Mononuclear cell (primary cell): ENCODE data around the gene PNPLA2. TPM values are rescaled to one million over a fixed set of nuclear protein-coding genes. Genes with fewer than 3 reads are reported as not detected.
A peak's percentile ranks its signal among the peaks of the same experiment; 100 is the strongest.

Experiments used
- H3K27me3 ChIP-seq: 2 replicates; pipeline ENCODE4 v1.6.0; 2011; ENCODE audit warnings: low read length, control low read depth; ENCODE audit not compliant: insufficient read depth
- H3K4me1 ChIP-seq: 2 replicates; pipeline ENCODE4 v1.5.1; 2011; ENCODE audit warnings: mild to moderate bottlenecking, low read length, control low read depth; ENCODE audit not compliant: insufficient read depth
- H3K4me3 ChIP-seq: 2 replicates; pipeline ENCODE4 v1.5.1; 2011; ENCODE audit warnings: mild to moderate bottlenecking, low read length, moderate library complexity
- H3K9me3 ChIP-seq: 2 replicates; pipeline ENCODE4 v1.5.1; 2011; ENCODE audit warnings: low read depth, mild to moderate bottlenecking, control low read depth, low read length
- total RNA-seq: library from RNA; depleted of rRNA; stranded (reverse); fragments of >200 nt; gene quantifications from one replicate; pipeline ENCODE4 v1.2.3, GENCODE V29; 2012

PNPLA2 gene
- total RNA-seq, 1 donor = 81.0 TPM

- Histone ChIP-seq H3K9me3 (no peaks in the 10 kb centered on the region), H3K4me1 (peaks cover 23% of the 10 kb centered on the region), H3K27me3 (peaks cover 4% of the 10 kb centered on the region), H3K4me3 (no peak overlapping the region)
Measured at GRCh38 chr11:792535-792821, 26.2 kb upstream of the PNPLA2 start.

GRCh38 chr11:792873-793272, 25.8 kb upstream of the PNPLA2 start:
- Histone ChIP-seq H3K9me3 (no peaks in the 10 kb centered on the region), H3K4me3 (no peak overlapping the region), H3K4me1 (peaks cover 23% of the 10 kb centered on the region), H3K27me3 (peaks cover 4% of the 10 kb centered on the region)

GRCh38 chr11:793556-793955, 25.2 kb upstream of the PNPLA2 start:
- peaks cover 27% of the 10 kb centered on the region for H3K4me1 ChIP-seq
- no peak overlapping the region for H3K4me3 ChIP-seq
- peaks cover 4% of the 10 kb centered on the region for H3K27me3 ChIP-seq
- H3K9me3 ChIP-seq = no peaks in the 10 kb centered on the region

- H3K4me3 ChIP-seq = no peak overlapping the region
- H3K4me1 ChIP-seq = peaks cover 30% of the 10 kb centered on the region
- H3K27me3 ChIP-seq = peaks cover 4% of the 10 kb centered on the region
- no peaks in the 10 kb centered on the region for H3K9me3 ChIP-seq
Measured at GRCh38 chr11:794013-794765, 24.5 kb upstream of the PNPLA2 start.

GRCh38 chr11:794766-795633, 23.7 kb upstream of the PNPLA2 start:
- no peaks in the 10 kb centered on the region for H3K27me3 ChIP-seq
- H3K4me3 ChIP-seq = no peak overlapping the region
- H3K9me3 ChIP-seq = no peaks in the 10 kb centered on the region
- peaks cover 30% of the 10 kb centered on the region for H3K4me1 ChIP-seq

GRCh38 chr11:795634-796564, 22.8 kb upstream of the PNPLA2 start:
- H3K9me3 ChIP-seq = no peaks in the 10 kb centered on the region
- peaks cover 30% of the 10 kb centered on the region for H3K4me1 ChIP-seq
- peak overlapping the region; percentile 49 for H3K4me3 ChIP-seq
- no peaks in the 10 kb centered on the region for H3K27me3 ChIP-seq

- H3K27me3 ChIP-seq = no peaks in the 10 kb centered on the region
- peaks cover 30% of the 10 kb centered on the region for H3K4me1 ChIP-seq
- no peaks in the 10 kb centered on the region for H3K9me3 ChIP-seq
- peak overlapping the region; percentile 79 for H3K4me3 ChIP-seq
Measured at GRCh38 chr11:796565-797295, 22.0 kb upstream of the PNPLA2 start.

- peak overlapping the region; percentile 79 for H3K4me3 ChIP-seq
- no peaks in the 10 kb centered on the region for H3K27me3 ChIP-seq
- peaks cover 30% of the 10 kb centered on the region for H3K4me1 ChIP-seq
- H3K9me3 ChIP-seq = no peaks in the 10 kb centered on the region
Measured at GRCh38 chr11:797296-798092, 21.2 kb upstream of the PNPLA2 start.

- Histone ChIP-seq H3K27me3 (no peaks in the 10 kb centered on the region), H3K4me3 (peak within 1 kb of the TSS; percentile 79), H3K9me3 (no peaks in the 10 kb centered on the region), H3K4me1 (peaks cover 30% of the 10 kb centered on the region)
Measured at GRCh38 chr11:798093-798713, 20.5 kb upstream of the PNPLA2 start, which contains the start of gene SLC25A22. Gene SLC25A22 (minus strand): TSS chr11:798281. CDS start chr11:795006, 3,275 bp downstream.

- no peaks in the 10 kb centered on the region for H3K27me3 ChIP-seq
Measured at GRCh38 chr11:799641-800316, 18.9 kb upstream of the PNPLA2 start.

GRCh38 chr11:800473-800872, 18.2 kb upstream of the PNPLA2 start:
- no peaks in the 10 kb centered on the region for H3K27me3 ChIP-seq
- H3K4me1 ChIP-seq = peaks cover 41% of the 10 kb centered on the region
- H3K9me3 ChIP-seq = no peaks in the 10 kb centered on the region
- no peak overlapping the region for H3K4me3 ChIP-seq

More at GRCh38 chr11:799641-800316, 18.9 kb upstream of the PNPLA2 start:
- no peaks in the 10 kb centered on the region for H3K9me3 ChIP-seq
- peaks cover 45% of the 10 kb centered on the region for H3K4me1 ChIP-seq
- no peak overlapping the region for H3K4me3 ChIP-seq

- Histone ChIP-seq H3K9me3 (no peaks in the 10 kb centered on the region), H3K27me3 (no peaks in the 10 kb centered on the region), H3K4me3 (no peak overlapping the region), H3K4me1 (peaks cover 39% of the 10 kb centered on the region)
Measured at GRCh38 chr11:801097-801780, 17.5 kb upstream of the PNPLA2 start.
